WTC11 (cell line): ENCODE data around the gene OXLD1.

Experiments used
- CREB1 ChIP-seq: sonication (generic); formaldehyde crosslinking; IDR thresholded peaks from 2 replicates; pipeline ENCODE4 v1.8.0; 2023; ENCODE audit warnings: mild to moderate bottlenecking, missing genetic modification reagents
- ESRRA ChIP-seq: sonication (generic); formaldehyde crosslinking; IDR thresholded peaks from 2 replicates; pipeline ENCODE4 v1.8.1; 2022; ENCODE audit warnings: mild to moderate bottlenecking, missing genetic modification reagents, borderline replicate concordance
- SP1 ChIP-seq: sonication (generic); formaldehyde crosslinking; conservative IDR thresholded peaks from 2 replicates; pipeline ENCODE4 v1.8.1; 2022; ENCODE audit warnings: missing genetic modification reagents
- TCF7 ChIP-seq: sonication (generic); formaldehyde crosslinking; IDR thresholded peaks from 2 replicates; pipeline ENCODE4 v1.8.0; 2022; ENCODE audit warnings: mild to moderate bottlenecking, low read depth, missing genetic modification reagents, moderate library complexity
- TF ChIP-seq, protein P1 (sequence below): fragments of 250-450 bp; sonication (Bioruptor Pico); IDR thresholded peaks from 2 replicates; pipeline ENCODE4 v1.9.0; 2021; ENCODE audit warnings: moderate library complexity, mild to moderate bottlenecking, inconsistent platforms, borderline replicate concordance
- TF ChIP-seq, protein P2 (sequence below): sonication (generic); formaldehyde crosslinking; IDR thresholded peaks from 2 replicates; pipeline ENCODE4 v1.8.1; 2023; ENCODE audit warnings: mild to moderate bottlenecking, missing genetic modification reagents
- TF ChIP-seq, protein P3 (sequence below): fragments of 200-600 bp; IDR thresholded peaks from 2 replicates; pipeline ENCODE4 v1.8.0; 2022; ENCODE audit warnings: antibody characterized with exemption
- TF ChIP-seq, protein P4 (sequence below): sonication (generic); formaldehyde crosslinking; IDR thresholded peaks from 2 replicates; pipeline ENCODE4 v1.8.0; 2022; ENCODE audit warnings: missing genetic modification reagents
- TF ChIP-seq, protein P5 (sequence below): sonication (generic); formaldehyde crosslinking; IDR thresholded peaks from 2 replicates; pipeline ENCODE4 v1.8.1; 2022; ENCODE audit warnings: mild to moderate bottlenecking, moderate library complexity, missing genetic modification reagents

DNA sequence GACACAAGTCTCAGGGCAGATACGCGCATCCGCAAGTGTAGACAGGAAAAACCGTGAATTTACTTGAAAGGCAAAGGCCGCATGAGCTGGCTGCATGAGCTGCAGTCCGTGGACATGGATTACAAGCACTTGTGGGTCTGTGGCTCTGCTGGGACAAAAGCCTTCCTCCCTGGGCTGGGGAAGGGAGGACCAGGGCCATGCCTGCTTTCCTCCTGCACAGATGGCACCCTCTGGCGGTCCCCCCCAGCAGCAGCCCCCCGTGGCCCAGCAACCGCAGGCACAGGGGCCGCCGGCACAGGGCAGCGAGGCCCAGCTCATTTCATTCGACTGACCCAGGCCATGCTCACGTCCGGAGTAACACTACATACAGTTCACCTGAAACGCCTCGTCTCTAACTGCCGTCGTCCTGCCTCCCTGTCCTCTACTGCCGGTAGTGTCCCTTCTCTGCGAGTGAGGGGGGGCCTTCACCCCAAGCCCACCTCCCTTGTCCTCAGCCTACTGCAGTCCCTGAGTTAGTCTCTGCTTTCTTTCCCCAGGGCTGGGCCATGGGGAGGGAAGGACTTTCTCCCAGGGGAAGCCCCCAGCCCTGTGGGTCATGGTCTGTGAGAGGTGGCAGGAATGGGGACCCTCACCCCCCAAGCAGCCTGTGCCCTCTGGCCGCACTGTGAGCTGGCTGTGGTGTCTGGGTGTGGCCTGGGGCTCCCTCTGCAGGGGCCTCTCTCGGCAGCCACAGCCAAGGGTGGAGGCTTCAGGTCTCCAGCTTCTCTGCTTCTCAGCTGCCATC lies 35.1 kb upstream of the OXLD1 start:
- TF ChIP-seq, protein P1, sequence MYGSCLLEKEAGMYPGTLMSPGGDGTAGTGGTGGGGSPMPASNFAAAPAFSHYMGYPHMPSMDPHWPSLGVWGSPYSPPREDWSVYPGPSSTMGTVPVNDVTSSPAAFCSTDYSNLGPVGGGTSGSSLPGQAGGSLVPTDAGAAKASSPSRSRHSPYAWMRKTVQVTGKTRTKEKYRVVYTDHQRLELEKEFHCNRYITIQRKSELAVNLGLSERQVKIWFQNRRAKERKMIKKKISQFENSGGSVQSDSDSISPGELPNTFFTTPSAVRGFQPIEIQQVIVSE (CRISPR knock-in tag) = no peak
- TF ChIP-seq, protein P2, sequence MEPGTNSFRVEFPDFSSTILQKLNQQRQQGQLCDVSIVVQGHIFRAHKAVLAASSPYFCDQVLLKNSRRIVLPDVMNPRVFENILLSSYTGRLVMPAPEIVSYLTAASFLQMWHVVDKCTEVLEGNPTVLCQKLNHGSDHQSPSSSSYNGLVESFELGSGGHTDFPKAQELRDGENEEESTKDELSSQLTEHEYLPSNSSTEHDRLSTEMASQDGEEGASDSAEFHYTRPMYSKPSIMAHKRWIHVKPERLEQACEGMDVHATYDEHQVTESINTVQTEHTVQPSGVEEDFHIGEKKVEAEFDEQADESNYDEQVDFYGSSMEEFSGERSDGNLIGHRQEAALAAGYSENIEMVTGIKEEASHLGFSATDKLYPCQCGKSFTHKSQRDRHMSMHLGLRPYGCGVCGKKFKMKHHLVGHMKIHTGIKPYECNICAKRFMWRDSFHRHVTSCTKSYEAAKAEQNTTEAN = no peak
- TF ChIP-seq, protein P3, sequence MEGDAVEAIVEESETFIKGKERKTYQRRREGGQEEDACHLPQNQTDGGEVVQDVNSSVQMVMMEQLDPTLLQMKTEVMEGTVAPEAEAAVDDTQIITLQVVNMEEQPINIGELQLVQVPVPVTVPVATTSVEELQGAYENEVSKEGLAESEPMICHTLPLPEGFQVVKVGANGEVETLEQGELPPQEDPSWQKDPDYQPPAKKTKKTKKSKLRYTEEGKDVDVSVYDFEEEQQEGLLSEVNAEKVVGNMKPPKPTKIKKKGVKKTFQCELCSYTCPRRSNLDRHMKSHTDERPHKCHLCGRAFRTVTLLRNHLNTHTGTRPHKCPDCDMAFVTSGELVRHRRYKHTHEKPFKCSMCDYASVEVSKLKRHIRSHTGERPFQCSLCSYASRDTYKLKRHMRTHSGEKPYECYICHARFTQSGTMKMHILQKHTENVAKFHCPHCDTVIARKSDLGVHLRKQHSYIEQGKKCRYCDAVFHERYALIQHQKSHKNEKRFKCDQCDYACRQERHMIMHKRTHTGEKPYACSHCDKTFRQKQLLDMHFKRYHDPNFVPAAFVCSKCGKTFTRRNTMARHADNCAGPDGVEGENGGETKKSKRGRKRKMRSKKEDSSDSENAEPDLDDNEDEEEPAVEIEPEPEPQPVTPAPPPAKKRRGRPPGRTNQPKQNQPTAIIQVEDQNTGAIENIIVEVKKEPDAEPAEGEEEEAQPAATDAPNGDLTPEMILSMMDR = no peak
- no peak for TF ChIP-seq CREB1 (CRISPR knock-in tag)
- TF ChIP-seq SP1 (CRISPR knock-in tag) = no peak
- TF ChIP-seq, protein P4, sequence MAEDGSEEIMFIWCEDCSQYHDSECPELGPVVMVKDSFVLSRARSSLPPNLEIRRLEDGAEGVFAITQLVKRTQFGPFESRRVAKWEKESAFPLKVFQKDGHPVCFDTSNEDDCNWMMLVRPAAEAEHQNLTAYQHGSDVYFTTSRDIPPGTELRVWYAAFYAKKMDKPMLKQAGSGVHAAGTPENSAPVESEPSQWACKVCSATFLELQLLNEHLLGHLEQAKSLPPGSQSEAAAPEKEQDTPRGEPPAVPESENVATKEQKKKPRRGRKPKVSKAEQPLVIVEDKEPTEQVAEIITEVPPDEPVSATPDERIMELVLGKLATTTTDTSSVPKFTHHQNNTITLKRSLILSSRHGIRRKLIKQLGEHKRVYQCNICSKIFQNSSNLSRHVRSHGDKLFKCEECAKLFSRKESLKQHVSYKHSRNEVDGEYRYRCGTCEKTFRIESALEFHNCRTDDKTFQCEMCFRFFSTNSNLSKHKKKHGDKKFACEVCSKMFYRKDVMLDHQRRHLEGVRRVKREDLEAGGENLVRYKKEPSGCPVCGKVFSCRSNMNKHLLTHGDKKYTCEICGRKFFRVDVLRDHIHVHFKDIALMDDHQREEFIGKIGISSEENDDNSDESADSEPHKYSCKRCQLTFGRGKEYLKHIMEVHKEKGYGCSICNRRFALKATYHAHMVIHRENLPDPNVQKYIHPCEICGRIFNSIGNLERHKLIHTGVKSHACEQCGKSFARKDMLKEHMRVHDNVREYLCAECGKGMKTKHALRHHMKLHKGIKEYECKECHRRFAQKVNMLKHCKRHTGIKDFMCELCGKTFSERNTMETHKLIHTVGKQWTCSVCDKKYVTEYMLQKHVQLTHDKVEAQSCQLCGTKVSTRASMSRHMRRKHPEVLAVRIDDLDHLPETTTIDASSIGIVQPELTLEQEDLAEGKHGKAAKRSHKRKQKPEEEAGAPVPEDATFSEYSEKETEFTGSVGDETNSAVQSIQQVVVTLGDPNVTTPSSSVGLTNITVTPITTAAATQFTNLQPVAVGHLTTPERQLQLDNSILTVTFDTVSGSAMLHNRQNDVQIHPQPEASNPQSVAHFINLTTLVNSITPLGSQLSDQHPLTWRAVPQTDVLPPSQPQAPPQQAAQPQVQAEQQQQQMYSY (CRISPR knock-in tag) = no peak
- no peak for TF ChIP-seq ESRRA (CRISPR knock-in tag)
- TF ChIP-seq TCF7 = no peak
- TF ChIP-seq, protein P5, sequence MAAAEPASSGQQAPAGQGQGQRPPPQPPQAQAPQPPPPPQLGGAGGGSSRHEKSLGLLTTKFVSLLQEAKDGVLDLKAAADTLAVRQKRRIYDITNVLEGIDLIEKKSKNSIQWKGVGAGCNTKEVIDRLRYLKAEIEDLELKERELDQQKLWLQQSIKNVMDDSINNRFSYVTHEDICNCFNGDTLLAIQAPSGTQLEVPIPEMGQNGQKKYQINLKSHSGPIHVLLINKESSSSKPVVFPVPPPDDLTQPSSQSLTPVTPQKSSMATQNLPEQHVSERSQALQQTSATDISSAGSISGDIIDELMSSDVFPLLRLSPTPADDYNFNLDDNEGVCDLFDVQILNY (CRISPR knock-in tag) = no peak
